HL-60/S4 (cell line): ENCODE data around the gene TAS1R2.

Source experiments
- in situ Hi-C: fragments of 300-500 bp; cut with MboI; formaldehyde crosslinking; loops from 2 replicates; pipeline ENCODE4 v1.14.3; 2022; ENCODE audit warnings: low sequenced_read_pairs

The TAS1R2 gene

GRCh38 chr1:18831656-18832055, 27.8 kb downstream of the TAS1R2 start:
- in situ Hi-C loops = no loop called here

DNA sequence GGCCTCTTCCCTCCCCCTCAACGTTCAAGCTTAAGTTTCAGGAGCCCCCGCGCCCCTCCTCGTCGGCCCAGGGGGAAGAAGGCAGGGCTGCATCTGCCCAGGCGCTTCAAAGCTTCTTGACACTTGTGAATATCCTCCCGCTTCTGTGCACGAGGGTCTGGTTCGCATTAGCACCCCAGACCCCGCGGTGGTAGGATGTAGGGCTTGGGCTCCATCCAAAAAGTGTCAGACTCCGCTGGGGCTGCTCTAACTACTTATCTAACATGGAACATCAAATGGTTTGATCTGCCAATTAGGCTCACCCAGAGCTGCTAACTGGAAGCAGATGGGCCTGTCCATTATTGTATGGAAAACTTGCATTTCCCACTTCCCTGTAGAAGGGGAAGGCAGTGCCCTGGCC, 28.9 kb downstream of the TAS1R2 start:
- in situ Hi-C loops = no loop called here

GRCh38 chr1:18829671-18830070, 29.8 kb downstream of the TAS1R2 start:
- in situ Hi-C loops = no loop called here

DNA sequence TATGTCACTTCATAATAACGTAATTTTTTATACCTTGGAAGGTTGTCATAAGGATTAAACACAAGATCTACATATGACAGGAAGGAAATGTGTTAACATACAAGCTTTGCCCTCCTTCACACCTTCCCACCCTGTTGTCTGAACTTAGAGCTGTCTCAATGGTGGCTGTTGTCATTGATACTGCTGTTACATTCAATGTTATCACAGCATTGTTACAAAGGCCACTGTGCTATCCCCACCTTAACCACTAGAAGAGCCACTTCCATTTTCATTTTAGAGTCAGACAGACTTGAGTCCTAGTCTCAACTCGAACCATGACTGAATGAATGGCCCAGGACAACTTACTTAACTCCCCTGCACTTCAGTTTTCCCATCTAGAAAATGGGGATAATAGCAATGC, 31.2 kb downstream of the TAS1R2 start:
- in situ Hi-C loops = no loop called here

GRCh38 chr1:18823438-18823837, 36.0 kb downstream of the TAS1R2 start:
- in situ Hi-C loops = loop anchor here (25.0 kb wide), 1 partner anchor 236 kb away; no protein-coding TSS in a partner anchor

- in situ Hi-C loops = loop anchor here (25.0 kb wide), 1 partner anchor 234 kb away; no protein-coding TSS in a partner anchor
These were observed 38.4 kb downstream of the TAS1R2 start for GRCh38 chr1:18820791-18821641.

GRCh38 chr1:18819986-18820790, 39.3 kb downstream of the TAS1R2 start:
- in situ Hi-C loops = loop anchor here (25.0 kb wide), 1 partner anchor 233 kb away; no protein-coding TSS in a partner anchor

DNA sequence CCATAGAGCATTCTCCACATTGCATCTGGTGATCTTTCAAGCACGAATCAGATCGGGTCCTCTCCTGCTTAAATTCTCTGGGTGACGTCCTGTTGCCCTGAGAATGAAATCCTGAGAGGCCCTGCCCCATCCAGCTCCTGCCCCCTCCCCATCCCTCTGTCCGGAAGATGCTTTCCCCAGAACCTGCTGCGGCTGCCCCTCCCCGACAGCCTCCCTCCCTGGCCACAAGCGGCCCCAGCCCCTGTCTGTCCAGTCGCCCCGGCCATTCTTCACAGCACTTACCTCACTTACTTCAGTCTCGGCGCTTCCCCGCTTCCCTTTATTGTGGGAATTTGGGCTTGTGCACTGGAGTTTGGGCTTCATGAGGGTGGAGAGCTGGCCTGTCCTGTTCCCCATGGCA, 40.3 kb downstream of the TAS1R2 start:
- in situ Hi-C loops = loop anchor here (25.0 kb wide), 1 partner anchor 232 kb away; no protein-coding TSS in a partner anchor

DNA sequence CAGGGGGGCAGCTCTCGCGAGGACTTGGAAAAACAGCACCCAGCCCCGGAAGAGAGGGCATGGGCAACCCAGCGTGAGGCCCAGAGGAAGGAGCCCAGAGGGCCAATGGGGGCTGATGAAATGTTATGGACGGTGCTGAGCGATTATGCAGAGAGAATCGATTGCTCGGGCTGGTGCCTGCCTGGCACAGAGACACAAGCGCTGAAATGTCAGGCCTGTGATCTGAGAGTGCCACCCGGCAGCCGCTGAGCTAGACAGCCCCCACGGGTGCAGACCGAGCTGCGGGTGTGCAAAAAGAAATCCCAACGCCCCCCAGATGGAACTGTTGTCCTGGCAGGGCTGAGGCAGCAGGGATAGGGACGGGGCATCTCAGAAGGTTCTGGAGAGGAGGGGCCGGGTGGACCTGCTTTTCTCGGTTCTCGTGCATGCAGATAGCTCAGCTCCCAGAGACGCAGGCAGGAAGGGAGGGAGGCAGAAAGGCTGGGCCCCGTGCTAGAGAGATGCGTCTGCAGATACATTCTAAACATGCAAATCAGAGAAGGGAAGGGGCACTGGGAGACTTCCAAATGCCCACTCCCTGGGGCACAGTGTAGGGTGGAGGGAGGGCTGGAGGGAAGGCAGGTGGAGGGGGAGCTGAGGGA, 41.5 kb downstream of the TAS1R2 start:
- in situ Hi-C loops = loop anchor here (25.0 kb wide), 1 partner anchor 231 kb away; no protein-coding TSS in a partner anchor

DNA sequence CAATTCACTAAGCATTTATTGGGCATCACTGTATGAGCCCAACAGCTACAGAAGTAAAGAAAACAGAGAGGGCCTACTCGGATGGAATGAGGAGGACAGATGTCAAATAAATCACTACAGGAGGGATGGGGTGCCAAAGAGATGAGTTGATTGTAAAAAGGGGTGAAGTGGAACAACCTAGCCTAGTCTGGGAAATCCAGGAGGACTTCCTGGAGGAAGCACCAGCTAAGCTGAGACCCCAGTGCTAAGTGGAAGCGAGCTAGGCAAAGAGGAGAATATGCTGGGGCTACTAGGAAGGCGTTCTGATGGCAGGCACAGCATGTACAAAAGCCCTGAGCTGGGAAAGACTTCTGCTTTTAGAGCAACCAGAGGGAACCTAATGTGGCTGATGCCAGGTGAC, 42.1 kb downstream of the TAS1R2 start:
- in situ Hi-C loops = loop anchor here (25.0 kb wide), 1 partner anchor 230 kb away; no protein-coding TSS in a partner anchor

DNA sequence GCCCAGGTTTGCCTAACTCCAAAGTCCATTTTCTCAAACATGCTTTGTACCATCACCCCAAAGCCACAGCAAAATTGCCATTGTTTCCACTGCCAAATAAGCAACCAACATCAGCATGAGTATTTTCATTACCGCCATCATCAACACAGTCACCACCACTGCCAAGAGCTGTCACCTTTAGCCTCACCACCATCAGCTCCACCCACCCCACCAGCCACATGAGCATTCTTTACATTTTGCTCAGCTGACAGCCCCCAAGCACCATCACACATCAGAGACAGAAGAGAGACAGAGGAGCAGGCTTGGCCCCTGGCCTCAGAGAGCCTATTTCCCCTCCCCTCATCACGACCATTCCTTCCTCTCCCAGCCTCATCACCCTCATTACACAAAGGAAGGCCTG, 42.7 kb downstream of the TAS1R2 start:
- in situ Hi-C loops = loop anchor here (25.0 kb wide), 1 partner anchor 230 kb away; no protein-coding TSS in a partner anchor

- in situ Hi-C loops = loop anchor here (25.0 kb wide), 1 partner anchor 228 kb away; no protein-coding TSS in a partner anchor
These were observed 44.5 kb downstream of the TAS1R2 start for GRCh38 chr1:18814874-18815531.

- in situ Hi-C loops = loop anchor here (25.0 kb wide), 1 partner anchor 227 kb away; no protein-coding TSS in a partner anchor
These were observed 45.0 kb downstream of the TAS1R2 start for GRCh38 chr1:18814425-18814824.

DNA sequence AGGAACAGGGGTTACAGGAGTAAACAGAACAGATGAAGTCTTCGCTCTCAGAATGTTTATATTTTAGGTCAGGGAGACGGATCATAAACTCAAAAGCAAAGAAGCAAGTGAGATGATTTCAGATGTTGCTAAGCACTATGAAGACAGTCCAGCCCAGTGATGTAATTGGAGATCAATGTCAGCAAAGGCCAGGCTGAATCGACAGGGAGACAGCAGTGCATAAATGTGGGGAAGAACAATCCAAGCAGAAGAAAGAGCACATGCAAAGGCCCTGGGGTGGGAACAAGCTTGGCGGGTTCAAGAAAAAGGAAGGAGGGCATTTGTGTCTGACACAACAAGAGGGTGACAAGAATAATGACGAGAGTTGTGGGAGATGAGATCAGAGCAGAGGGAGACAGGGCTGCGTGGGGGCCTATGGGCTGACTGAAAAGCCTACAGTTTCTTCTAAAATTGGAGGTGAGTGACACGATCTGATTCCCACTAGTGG, 47.0 kb downstream of the TAS1R2 start:
- in situ Hi-C loops = loop anchor here (25.0 kb wide), 1 partner anchor 225 kb away; no protein-coding TSS in a partner anchor

GRCh38 chr1:18811733-18812452, 47.6 kb downstream of the TAS1R2 start:
- in situ Hi-C loops = loop anchor here (25.0 kb wide), 1 partner anchor 225 kb away; no protein-coding TSS in a partner anchor

- in situ Hi-C loops = loop anchor here (25.0 kb wide), 1 partner anchor 223 kb away; no protein-coding TSS in a partner anchor
These were observed 49.2 kb downstream of the TAS1R2 start for GRCh38 chr1:18809953-18810899.

DNA sequence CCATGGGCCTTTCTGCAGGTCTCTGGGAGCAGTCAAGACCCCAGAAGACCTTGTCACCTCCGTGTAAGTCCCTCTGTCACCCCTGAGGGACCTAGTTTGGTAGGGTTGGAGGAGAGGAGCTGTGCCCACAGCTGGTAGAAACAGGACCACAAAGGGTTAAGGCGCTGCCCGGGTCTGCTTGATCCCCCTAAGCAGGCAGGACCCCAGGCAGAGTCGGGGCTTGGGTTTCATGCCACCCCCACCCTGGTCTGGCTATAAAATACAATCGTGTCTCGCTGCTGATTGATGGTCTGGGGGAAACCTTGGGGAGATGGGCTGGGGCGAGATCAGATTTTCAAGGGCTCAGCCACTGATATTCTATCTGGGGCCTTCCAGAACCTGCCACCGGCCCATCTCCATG, 50.9 kb downstream of the TAS1R2 start:
- in situ Hi-C loops = loop anchor here (25.0 kb wide), 1 partner anchor 221 kb away; no protein-coding TSS in a partner anchor
